HFFc6 (cell line): ENCODE data around the gene RASAL1. TPM values are rescaled to one million over a fixed set of nuclear protein-coding genes. Genes with fewer than 3 reads are reported as not detected.

Experiments used
- DNase-seq: peaks from one replicate; pipeline ENCODE4 v3.0.0-alpha.2; 2018
- H3K27ac Mint-ChIP-seq: 2 replicates; pipeline ENCODE4 v1.8.0; 2020; ENCODE audit warnings: mild to moderate bottlenecking, mixed read lengths
- H3K27me3 Mint-ChIP-seq: 2 replicates; pipeline ENCODE4 v1.8.0; 2021; ENCODE audit warnings: mild to moderate bottlenecking, moderate library complexity, mixed read lengths; ENCODE audit not compliant: insufficient read depth
- H3K36me3 Mint-ChIP-seq: 2 replicates; pipeline ENCODE4 v1.8.0; 2021; ENCODE audit warnings: low read depth, mixed read lengths
- H3K4me1 Mint-ChIP-seq: 2 replicates; pipeline ENCODE4 v1.8.0; 2020; ENCODE audit warnings: low read depth, mixed read lengths
- H3K4me3 Mint-ChIP-seq: 2 replicates; pipeline ENCODE4 v1.8.0; 2020; ENCODE audit warnings: mild to moderate bottlenecking, moderate library complexity, mixed read lengths
- H3K9me3 Mint-ChIP-seq: 2 replicates; pipeline ENCODE4 v1.8.0; 2020; ENCODE audit warnings: mild to moderate bottlenecking, mixed read lengths
- CTCF ChIP-seq: fragments of 200-600 bp; sonication (generic); IDR thresholded peaks from 2 replicates; pipeline ENCODE4 v1.5.0; 2021; ENCODE audit warnings: antibody characterized with exemption, mild to moderate bottlenecking
- total RNA-seq, 6 experiments: library from RNA; stranded (reverse); fragmentation: NEBNext Ultra II Directional; extraction: Animal tissue kit (Norgen Biotek cat#: 25700); gene quantifications; 2 replicates in 1 of 6; 3 replicates in 5 of 6; pipeline ENCODE4 v1.2.3, GENCODE V29; 2021

The RASAL1 gene
- total RNA-seq, 6 experiments from 2014 or later: not detected

DNA sequence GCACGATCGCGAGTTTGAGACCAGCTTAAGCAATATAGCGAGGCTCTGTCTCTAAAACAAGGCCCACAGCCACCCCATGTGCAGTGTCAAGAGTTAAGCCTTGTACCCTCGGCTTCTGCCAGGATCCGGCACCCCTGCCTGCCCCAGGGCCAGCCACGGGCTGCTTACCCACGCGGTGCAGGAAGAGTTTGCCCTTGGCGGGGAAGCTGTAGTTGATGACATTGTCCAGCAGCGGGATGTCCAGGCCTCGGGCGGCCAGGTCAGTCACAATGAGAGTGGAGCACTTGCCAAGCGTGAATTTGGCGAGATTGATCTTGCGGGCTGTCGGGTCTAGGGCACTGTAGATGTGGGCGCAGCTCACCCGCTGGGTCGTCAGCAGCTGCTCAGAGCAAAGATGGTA is 36.6 kb upstream of the RASAL1 start:
- no peak for DNase-seq
- H3K27me3 Mint-ChIP-seq: no peaks in the 10 kb centered on the region
- H3K4me3 Mint-ChIP-seq: no peak overlapping the region
- no peak overlapping the region for H3K27ac Mint-ChIP-seq
- H3K36me3 Mint-ChIP-seq: peaks cover 31% of the 10 kb centered on the region
- H3K4me1 Mint-ChIP-seq: no peaks in the 10 kb centered on the region
- no peak for TF ChIP-seq CTCF
- H3K9me3 Mint-ChIP-seq: peaks cover 2% of the 10 kb centered on the region; the same call in 1 of the 2 replicates

DNA sequence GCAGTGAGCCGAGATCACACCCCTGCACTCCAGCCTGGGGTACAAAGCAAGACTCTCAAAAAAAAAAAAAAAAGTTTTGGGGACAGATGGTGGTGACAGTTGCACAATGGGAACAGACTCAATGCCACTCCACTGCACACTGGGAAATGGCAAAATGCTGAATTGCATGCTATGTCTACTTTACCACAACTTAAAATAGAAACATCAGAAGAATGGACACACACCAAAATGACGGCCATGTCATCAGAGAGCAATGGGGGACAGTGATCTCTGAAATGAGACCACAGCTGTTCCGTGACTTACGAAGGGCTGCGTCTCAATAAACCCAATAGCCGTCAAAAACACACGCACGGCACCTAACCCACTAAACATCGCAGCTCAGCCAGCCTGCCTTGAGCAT is 36.0 kb upstream of the RASAL1 start:
- no peak overlapping the region for H3K27ac Mint-ChIP-seq
- no peak overlapping the region for H3K4me3 Mint-ChIP-seq
- no peak for TF ChIP-seq CTCF
- H3K27me3 Mint-ChIP-seq: no peaks in the 10 kb centered on the region
- no peaks in the 10 kb centered on the region for H3K4me1 Mint-ChIP-seq
- H3K9me3 Mint-ChIP-seq: no peaks in the 10 kb centered on the region
- peaks cover 25% of the 10 kb centered on the region for H3K36me3 Mint-ChIP-seq
- DNase-seq: no peak

- Mint-ChIP-seq H3K4me3 (no peak overlapping the region), H3K27ac (no peak overlapping the region), H3K4me1 (no peaks in the 10 kb centered on the region), H3K9me3 (no peaks in the 10 kb centered on the region), H3K27me3 (no peaks in the 10 kb centered on the region), H3K36me3 (peaks cover 25% of the 10 kb centered on the region)
- TF ChIP-seq CTCF: no peak
- DNase-seq: no peak
These were observed 35.4 kb upstream of the RASAL1 start for GRCh38 chr12:113170926-113171325.

GRCh38 chr12:113170457-113170856 is 34.9 kb upstream of the RASAL1 start:
- H3K27me3 Mint-ChIP-seq: no peaks in the 10 kb centered on the region
- H3K4me3 Mint-ChIP-seq: no peak overlapping the region
- H3K9me3 Mint-ChIP-seq: no peaks in the 10 kb centered on the region
- TF ChIP-seq CTCF: no peak
- no peaks in the 10 kb centered on the region for H3K4me1 Mint-ChIP-seq
- peaks cover 27% of the 10 kb centered on the region for H3K36me3 Mint-ChIP-seq
- DNase-seq: no peak
- no peak overlapping the region for H3K27ac Mint-ChIP-seq

- H3K9me3 Mint-ChIP-seq: no peaks in the 10 kb centered on the region
- H3K4me1 Mint-ChIP-seq: no peaks in the 10 kb centered on the region
- no peaks in the 10 kb centered on the region for H3K27me3 Mint-ChIP-seq
- TF ChIP-seq CTCF: no peak
- DNase-seq: no peak
- H3K4me3 Mint-ChIP-seq: no peak overlapping the region
- H3K36me3 Mint-ChIP-seq: peaks cover 27% of the 10 kb centered on the region
- no peak overlapping the region for H3K27ac Mint-ChIP-seq
These were observed 34.1 kb upstream of the RASAL1 start for GRCh38 chr12:113169697-113170096.

DNA sequence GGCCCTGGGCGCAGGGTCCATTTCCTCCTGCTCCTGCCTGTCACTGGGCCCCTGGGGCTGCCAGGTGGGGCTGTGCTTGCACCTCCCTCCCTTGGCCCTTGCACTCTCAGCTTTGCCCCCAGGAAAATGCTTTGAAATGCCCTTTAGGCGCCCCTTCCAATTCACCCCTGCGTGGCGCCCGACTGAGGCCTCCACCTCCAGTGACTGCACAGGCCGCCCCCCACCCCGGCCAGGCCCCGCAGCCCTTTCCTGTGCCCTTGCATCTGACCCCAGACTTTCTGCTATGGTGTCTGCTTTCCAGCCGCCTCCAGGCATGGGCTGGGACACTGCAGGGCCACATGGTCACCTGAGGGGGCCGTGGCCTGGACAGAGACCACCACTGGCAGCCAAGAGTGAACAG is 32.3 kb upstream of the RASAL1 start:
- Mint-ChIP-seq H3K4me3 (no peak overlapping the region), H3K27ac (no peak overlapping the region), H3K36me3 (peaks cover 27% of the 10 kb centered on the region), H3K27me3 (no peaks in the 10 kb centered on the region), H3K4me1 (peaks cover 2% of the 10 kb centered on the region; the same call in 1 of the 2 replicates), H3K9me3 (no peaks in the 10 kb centered on the region)
- TF ChIP-seq CTCF: no peak
- DNase-seq: no peak
